PC-9 (cell line): ENCODE measurements around the gene LILRA1. TPM values are rescaled to one million over a fixed set of nuclear protein-coding genes. Genes with fewer than 3 reads are reported as not detected.
"Not testable (repeated sequence)": the region's sequence is repeated elsewhere in the genome, so short reads cannot be mapped to it uniquely, and the experiment has no call there.

ENCODE experiments used
- BruUV-seq: library from RNA; stranded (reverse); fragments of 400-500 nt; replicated peaks from 2 replicates; lab custom pipeline; 2021; lab: Mats Ljungman, UMichigan
- CTCF ChIA-PET: fragments of 300-600 bp; sonication (Branson Sonifier 250); formaldehyde crosslinking; loops from one replicate; lab custom pipeline; 2022; ENCODE audit warnings: antibody characterized with exemption; lab: Charles Lee
- POLR2A ChIA-PET: fragments of 300-600 bp; sonication (Branson Sonifier 250); formaldehyde crosslinking; loops from one replicate; lab custom pipeline; 2022; ENCODE audit warnings: antibody characterized with exemption; ENCODE audit not compliant: unreplicated experiment; lab: Charles Lee
- DNase-seq, 2 experiments: peaks; one replicate each; pipeline versions ENCODE4 v3.0.0 to v3.0.0-alpha.2; 2015 to 2022; ENCODE audit warnings: mixed read lengths in 1 of 2
- H2AFZ ChIP-seq: fragments of 200-600 bp; sonication (generic); 2 replicates; pipeline ENCODE4 v1.8.1; 2017; ENCODE audit warnings: antibody characterized with exemption
- H3F3A ChIP-seq: fragments of 200-600 bp; sonication (generic); 2 replicates; pipeline ENCODE4 v1.8.1; 2017; ENCODE audit warnings: antibody characterized with exemption, mild to moderate bottlenecking, low read depth; ENCODE audit not compliant: insufficient read depth
- H3K27ac ChIP-seq: fragments of 200-600 bp; sonication (generic); 2 replicates; pipeline ENCODE4 v1.6.1; 2016; ENCODE audit warnings: mixed run types
- H3K27me3 ChIP-seq: fragments of 200-600 bp; sonication (generic); 2 replicates; pipeline ENCODE4 v1.6.1; 2016; ENCODE audit warnings: low read depth, mixed run types; ENCODE audit not compliant: insufficient read depth
- H3K36me3 ChIP-seq: fragments of 200-600 bp; sonication (generic); 2 replicates; pipeline ENCODE4 v1.6.1; 2016; ENCODE audit warnings: low read depth, mixed run types
- H3K4me1 ChIP-seq: fragments of 200-600 bp; sonication (generic); replicated peaks from 2 replicates; pipeline ENCODE4 v1.6.1; 2016; ENCODE audit warnings: mixed run types; ENCODE audit not compliant: insufficient read depth
- H3K4me2 ChIP-seq: fragments of 200-600 bp; sonication (generic); 2 replicates; pipeline ENCODE4 v1.6.1; 2017; ENCODE audit warnings: mixed run types
- H3K4me3 ChIP-seq: fragments of 200-600 bp; sonication (generic); 2 replicates; pipeline ENCODE4 v1.6.1; 2016; ENCODE audit warnings: mixed run types
- H3K79me2 ChIP-seq: fragments of 200-600 bp; sonication (generic); 2 replicates; pipeline ENCODE4 v1.6.1; 2017; ENCODE audit warnings: low read depth, mixed run types
- H3K9me2 ChIP-seq: fragments of 200-600 bp; sonication (generic); 2 replicates; pipeline ENCODE4 v1.8.1; 2017; ENCODE audit warnings: mild to moderate bottlenecking; ENCODE audit not compliant: insufficient read depth
- H3K9me3 ChIP-seq: fragments of 200-600 bp; sonication (generic); 2 replicates; pipeline ENCODE4 v1.8.1; 2016; ENCODE audit warnings: low read depth; ENCODE audit not compliant: insufficient read depth
- H4K20me1 ChIP-seq: fragments of 200-600 bp; sonication (generic); 2 replicates; pipeline ENCODE4 v1.8.1; 2017; ENCODE audit not compliant: insufficient read depth
- EZH2 ChIP-seq: fragments of 200-600 bp; sonication (generic); IDR thresholded peaks from 2 replicates; pipeline ENCODE4 v1.8.0; 2017; ENCODE audit warnings: antibody characterized with exemption, low read depth
- intact Hi-C: fragments of 100-400 bp; cut with micrococcal nuclease; formaldehyde crosslinking; loops from one replicate; pipeline ENCODE4 v1.10.0; 2022; ENCODE audit not compliant: unreplicated experiment
- total RNA-seq: library from RNA; stranded (reverse); gene quantifications from 2 replicates; pipeline ENCODE4 v1.2.3, GENCODE V29; 2021
- TF ChIP-seq, protein P1 (sequence below): fragments of 200-600 bp; sonication (generic); conservative IDR thresholded peaks from 2 replicates; pipeline ENCODE4 v1.6.1; 2017; ENCODE audit warnings: mixed run types, antibody characterized with exemption, mild to moderate bottlenecking, moderate library complexity

Gene LILRA1
- total RNA-seq, 1 experiment from 2014 or later: not detected

DNA sequence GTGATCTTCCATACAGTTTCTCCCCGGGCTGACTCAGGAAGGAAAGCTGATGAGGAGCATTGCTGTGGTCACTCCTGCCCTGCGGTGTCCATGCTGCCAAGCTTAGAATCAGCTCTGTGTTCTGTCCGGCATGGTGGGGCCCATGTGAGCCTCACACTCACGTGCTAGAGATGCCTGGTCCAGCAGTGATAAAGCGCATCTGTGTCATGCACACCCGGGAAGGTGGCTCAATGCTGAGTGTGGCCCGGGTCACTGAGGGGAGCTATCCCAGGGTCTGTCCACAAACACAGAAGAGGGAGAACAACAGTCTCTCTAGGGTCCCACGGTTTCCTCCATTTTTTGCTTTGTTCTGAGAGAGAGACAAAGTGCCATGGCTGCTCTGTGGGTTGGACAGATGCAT, 33.3 kb downstream of the LILRA1 start:
- peaks cover 84% of the 10 kb centered on the region for H3K27me3 ChIP-seq
- H4K20me1 ChIP-seq: no peaks in the 10 kb centered on the region
- no peak for TF ChIP-seq EZH2
- TF ChIP-seq, protein P1, sequence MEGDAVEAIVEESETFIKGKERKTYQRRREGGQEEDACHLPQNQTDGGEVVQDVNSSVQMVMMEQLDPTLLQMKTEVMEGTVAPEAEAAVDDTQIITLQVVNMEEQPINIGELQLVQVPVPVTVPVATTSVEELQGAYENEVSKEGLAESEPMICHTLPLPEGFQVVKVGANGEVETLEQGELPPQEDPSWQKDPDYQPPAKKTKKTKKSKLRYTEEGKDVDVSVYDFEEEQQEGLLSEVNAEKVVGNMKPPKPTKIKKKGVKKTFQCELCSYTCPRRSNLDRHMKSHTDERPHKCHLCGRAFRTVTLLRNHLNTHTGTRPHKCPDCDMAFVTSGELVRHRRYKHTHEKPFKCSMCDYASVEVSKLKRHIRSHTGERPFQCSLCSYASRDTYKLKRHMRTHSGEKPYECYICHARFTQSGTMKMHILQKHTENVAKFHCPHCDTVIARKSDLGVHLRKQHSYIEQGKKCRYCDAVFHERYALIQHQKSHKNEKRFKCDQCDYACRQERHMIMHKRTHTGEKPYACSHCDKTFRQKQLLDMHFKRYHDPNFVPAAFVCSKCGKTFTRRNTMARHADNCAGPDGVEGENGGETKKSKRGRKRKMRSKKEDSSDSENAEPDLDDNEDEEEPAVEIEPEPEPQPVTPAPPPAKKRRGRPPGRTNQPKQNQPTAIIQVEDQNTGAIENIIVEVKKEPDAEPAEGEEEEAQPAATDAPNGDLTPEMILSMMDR: no peak
- POLR2A ChIA-PET: no interaction called here
- DNase-seq: no peak
- H3F3A ChIP-seq: no peaks in the 10 kb centered on the region
- H3K4me1 ChIP-seq: no peaks in the 10 kb centered on the region
- H3K9me3 ChIP-seq: no peaks in the 10 kb centered on the region
- H3K4me2 ChIP-seq: no peak overlapping the region
- H3K36me3 ChIP-seq: no peaks in the 10 kb centered on the region
- no peaks in the 10 kb centered on the region for H3K9me2 ChIP-seq
- H2AFZ ChIP-seq: no peak overlapping the region
- intact Hi-C loops: no loop called here
- no peaks in the 10 kb centered on the region for H3K79me2 ChIP-seq
- no peak overlapping the region for H3K27ac ChIP-seq
- BruUV-seq: no TSS peak
- H3K4me3 ChIP-seq: no peak overlapping the region
- CTCF ChIA-PET: no interaction called here

DNA sequence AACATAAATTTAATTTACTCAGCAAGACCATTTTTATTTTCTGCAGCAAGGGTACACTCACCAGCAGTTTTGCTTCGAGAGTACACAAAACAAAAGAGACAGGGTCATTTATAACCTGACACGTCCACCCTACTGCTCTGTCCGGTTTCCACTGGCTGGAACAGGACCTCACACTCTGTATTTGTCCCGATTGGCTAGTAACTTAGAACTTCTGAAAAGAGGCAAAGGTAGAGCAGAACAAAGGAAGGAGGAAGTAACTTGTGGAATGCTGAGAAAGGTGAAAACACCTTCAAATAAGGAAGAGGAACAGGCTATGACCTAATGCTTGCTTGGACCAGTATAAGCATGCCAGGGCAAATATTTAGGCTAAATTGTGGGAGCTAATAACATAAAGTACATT, 34.5 kb downstream of the LILRA1 start:
- POLR2A ChIA-PET, H3K79me2 ChIP-seq, CTCF ChIA-PET, H3K4me1 ChIP-seq, BruUV-seq, H3K4me2 ChIP-seq, H3K9me2 ChIP-seq, DNase-seq, H3F3A ChIP-seq, intact Hi-C loops, H3K9me3 ChIP-seq, H4K20me1 ChIP-seq, H3K4me3 ChIP-seq, H3K27ac ChIP-seq, H2AFZ ChIP-seq, H3K36me3 ChIP-seq: not testable (repeated sequence)
- peaks cover 93% of the 10 kb centered on the region for H3K27me3 ChIP-seq

DNA sequence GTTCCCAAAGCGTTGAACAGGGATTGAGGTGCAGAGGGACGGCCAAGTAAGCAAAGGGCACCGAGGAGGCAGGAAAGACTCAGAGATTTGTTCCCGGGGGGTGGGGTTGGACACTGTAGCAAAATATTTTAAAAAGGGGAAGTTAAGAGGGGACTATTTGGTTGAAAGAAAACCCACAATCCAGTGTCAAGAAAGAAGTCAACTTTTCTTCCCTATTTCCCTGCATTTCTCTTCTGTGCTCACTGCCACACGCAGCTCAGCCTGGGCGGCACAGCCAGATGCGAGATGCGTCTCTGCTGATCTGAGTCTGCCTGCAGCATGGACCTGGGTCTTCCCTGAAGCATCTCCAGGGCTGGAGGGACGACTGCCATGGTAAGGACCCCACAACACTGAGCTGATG, 36.8 kb downstream of the LILRA1 start, which contains the start of gene LILRB1:
Gene LILRB1 (plus strand): TSS at position 223 of the 400 bp plus-strand sequence. CDS start 590 bp downstream, outside the sequence.
- intact Hi-C loops, H3K9me2 ChIP-seq, H3F3A ChIP-seq, CTCF ChIA-PET, H3K4me2 ChIP-seq, POLR2A ChIA-PET, BruUV-seq, H4K20me1 ChIP-seq, H3K4me1 ChIP-seq, H3K4me3 ChIP-seq, H3K79me2 ChIP-seq, DNase-seq, H3K27ac ChIP-seq, H3K36me3 ChIP-seq, H3K9me3 ChIP-seq, H2AFZ ChIP-seq: not testable (repeated sequence)
- peaks cover 98% of the 10 kb centered on the region for H3K27me3 ChIP-seq

DNA sequence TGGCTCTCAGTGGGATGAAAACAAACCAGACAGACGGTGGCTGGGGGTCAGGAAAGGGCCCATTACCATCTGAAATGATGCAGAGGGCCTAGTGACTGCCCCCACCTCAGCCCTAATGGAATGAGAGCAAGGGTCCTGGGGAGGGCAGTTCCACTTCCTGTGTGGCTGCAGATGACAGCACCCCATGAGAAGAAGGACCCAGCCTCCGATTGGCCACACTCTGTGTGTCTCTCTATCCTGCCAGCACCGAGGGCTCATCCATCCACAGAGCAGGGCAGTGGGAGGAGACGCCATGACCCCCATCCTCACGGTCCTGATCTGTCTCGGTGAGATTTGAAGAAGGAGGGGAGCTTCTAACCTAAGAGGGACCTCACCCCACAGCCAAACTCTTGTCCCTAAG, 37.4 kb downstream of the LILRA1 start:
- no peak overlapping the region for H3K4me3 ChIP-seq
- TF ChIP-seq, protein P1: no peak
- TF ChIP-seq EZH2: no peak
- CTCF ChIA-PET: interaction anchor here (0.6 kb wide), 1 partner anchor 13 kb away, joined by 4 read pairs; no protein-coding TSS in a partner anchor
- no peaks in the 10 kb centered on the region for H3K9me2 ChIP-seq
- POLR2A ChIA-PET: no interaction called here
- H3K4me2 ChIP-seq: no peak overlapping the region
- H3K79me2 ChIP-seq: no peaks in the 10 kb centered on the region
- H4K20me1 ChIP-seq: no peaks in the 10 kb centered on the region
- no peak for DNase-seq
- H3F3A ChIP-seq: no peaks in the 10 kb centered on the region
- peaks cover 98% of the 10 kb centered on the region for H3K27me3 ChIP-seq
- H3K9me3 ChIP-seq: no peaks in the 10 kb centered on the region
- H3K27ac ChIP-seq: no peak overlapping the region
- no TSS peak for BruUV-seq
- no peaks in the 10 kb centered on the region for H3K36me3 ChIP-seq
- no peaks in the 10 kb centered on the region for H3K4me1 ChIP-seq
- intact Hi-C loops: no loop called here
- no peak overlapping the region for H2AFZ ChIP-seq

DNA sequence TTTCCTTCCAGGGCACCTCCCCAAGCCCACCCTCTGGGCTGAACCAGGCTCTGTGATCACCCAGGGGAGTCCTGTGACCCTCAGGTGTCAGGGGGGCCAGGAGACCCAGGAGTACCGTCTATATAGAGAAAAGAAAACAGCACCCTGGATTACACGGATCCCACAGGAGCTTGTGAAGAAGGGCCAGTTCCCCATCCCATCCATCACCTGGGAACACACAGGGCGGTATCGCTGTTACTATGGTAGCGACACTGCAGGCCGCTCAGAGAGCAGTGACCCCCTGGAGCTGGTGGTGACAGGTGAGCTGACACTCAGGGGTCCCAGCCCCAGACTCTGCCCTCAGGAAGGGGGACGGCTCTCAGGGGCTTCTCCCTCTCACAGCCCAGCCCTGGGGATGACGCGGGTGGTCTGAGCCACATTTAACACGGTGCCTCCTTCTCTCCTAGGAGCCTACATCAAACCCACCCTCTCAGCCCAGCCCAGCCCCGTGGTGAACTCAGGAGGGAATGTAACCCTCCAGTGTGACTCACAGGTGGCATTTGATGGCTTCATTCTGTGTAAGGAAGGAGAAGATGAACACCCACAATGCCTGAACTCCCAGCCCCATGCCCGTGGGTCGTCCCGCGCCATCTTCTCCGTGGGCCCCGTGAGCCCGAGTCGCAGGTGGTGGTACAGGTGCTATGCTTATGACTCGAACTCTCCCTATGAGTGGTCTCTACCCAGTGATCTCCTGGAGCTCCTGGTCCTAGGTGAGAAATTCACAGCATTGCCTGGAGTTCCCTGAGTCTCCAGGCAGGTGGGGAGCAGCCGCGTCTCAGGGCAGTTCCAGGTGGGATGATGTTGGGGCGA, 38.3 kb downstream of the LILRA1 start:
- H4K20me1 ChIP-seq, DNase-seq, POLR2A ChIA-PET, H3K27ac ChIP-seq, H3K9me2 ChIP-seq, CTCF ChIA-PET, BruUV-seq, H3F3A ChIP-seq, H3K36me3 ChIP-seq, H3K4me3 ChIP-seq, H3K79me2 ChIP-seq, H2AFZ ChIP-seq, H3K4me1 ChIP-seq, H3K4me2 ChIP-seq, intact Hi-C loops, H3K9me3 ChIP-seq: not testable (repeated sequence)
- H3K27me3 ChIP-seq: peaks cover 97% of the 10 kb centered on the region

DNA sequence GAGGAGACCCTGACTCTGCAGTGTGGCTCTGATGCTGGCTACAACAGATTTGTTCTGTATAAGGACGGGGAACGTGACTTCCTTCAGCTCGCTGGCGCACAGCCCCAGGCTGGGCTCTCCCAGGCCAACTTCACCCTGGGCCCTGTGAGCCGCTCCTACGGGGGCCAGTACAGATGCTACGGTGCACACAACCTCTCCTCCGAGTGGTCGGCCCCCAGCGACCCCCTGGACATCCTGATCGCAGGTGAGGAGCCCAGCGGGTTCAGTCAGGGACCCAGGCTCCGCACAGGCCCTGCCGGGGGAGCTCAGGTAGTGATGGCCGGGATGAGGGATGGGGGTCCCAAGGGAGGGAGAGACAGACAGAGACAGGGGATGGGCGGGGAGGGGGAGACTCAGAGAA, 39.1 kb downstream of the LILRA1 start:
- DNase-seq, H3K27ac ChIP-seq, BruUV-seq, H3K36me3 ChIP-seq, POLR2A ChIA-PET, H3K9me2 ChIP-seq, H4K20me1 ChIP-seq, CTCF ChIA-PET, H3K4me1 ChIP-seq, H3K79me2 ChIP-seq, intact Hi-C loops, H3K9me3 ChIP-seq, H3K4me2 ChIP-seq, H3F3A ChIP-seq, H2AFZ ChIP-seq, H3K4me3 ChIP-seq: not testable (repeated sequence)
- peaks cover 99% of the 10 kb centered on the region for H3K27me3 ChIP-seq
